Spleen (tissue), 11 donors: Measurements from ENCODE around the gene MPP2. TPM values are rescaled to one million over a fixed set of nuclear protein-coding genes. Genes with fewer than 3 reads are reported as not detected.
"Not testable (repeated sequence)": the region's sequence is repeated elsewhere in the genome, so short reads cannot be mapped to it uniquely, and the experiment has no call there.

Experiments used
- DNase-seq: peaks from one replicate; pipeline ENCODE4 v3.0.0-alpha.2; 2020
- H3K27ac ChIP-seq, 8 donors: fragments of 200-600 bp; sonication (generic) in 7 of 8; 1 replicate in 4 of 8; 2 replicates in 4 of 8; pipeline versions ENCODE4 v1.5.0 to v1.8.0; 2016 to 2021; ENCODE audit warnings: inconsistent platforms in 4 of 8, mild to moderate bottlenecking in 4 of 8, moderate library complexity in 1 of 8
- H3K27me3 ChIP-seq, 7 donors: fragments of 200-600 bp; sonication (generic) in 6 of 7; replicated peaks in 1 of 7; 1 replicate in 4 of 7; 2 replicates in 3 of 7; pipeline versions ENCODE4 v1.5.0 to v1.8.0; 2016 to 2021; ENCODE audit warnings: inconsistent platforms in 3 of 7, mild to moderate bottlenecking in 1 of 7
- H3K36me3 ChIP-seq, 6 donors: fragments of 200-600 bp; sonication (generic) in 5 of 6; 1 replicate in 4 of 6; 2 replicates in 2 of 6; pipeline versions ENCODE4 v1.5.0 to v1.8.0; 2016 to 2021; ENCODE audit warnings: inconsistent platforms in 2 of 6
- H3K4me1 ChIP-seq, 6 donors: fragments of 200-600 bp; sonication (generic) in 5 of 6; 1 replicate in 3 of 6; 2 replicates in 3 of 6; pipeline versions ENCODE4 v1.5.0 to v1.8.0; 2016 to 2021; ENCODE audit warnings: inconsistent platforms in 3 of 6
- H3K4me3 ChIP-seq, 8 donors: fragments of 200-600 bp; sonication (generic) in 7 of 8; 1 replicate in 4 of 8; 2 replicates in 4 of 8; pipeline versions ENCODE4 v1.5.0 to v1.8.0; 2016 to 2021; ENCODE audit warnings: inconsistent platforms in 4 of 8, mild to moderate bottlenecking in 4 of 8, moderate library complexity in 2 of 8
- H3K9me3 ChIP-seq, 8 donors: fragments of 200-600 bp; sonication (generic) in 7 of 8; 1 replicate in 4 of 8; 2 replicates in 4 of 8; pipeline versions ENCODE4 v1.5.0 to v1.8.0; 2016 to 2021; ENCODE audit warnings: inconsistent platforms in 4 of 8
- POLR2A ChIP-seq, 3 donors: fragments of 450-650 bp; IDR thresholded peaks; one replicate each; pipeline ENCODE4 v1.5.1; 2017; ENCODE audit warnings: antibody characterized with exemption in 3 of 3, mild to moderate bottlenecking in 1 of 3
- POLR2AphosphoS5 ChIP-seq, 3 donors: sonication (generic); formaldehyde crosslinking; IDR thresholded peaks; one replicate each; pipeline ENCODE4 v1.5.1; 2017; ENCODE audit warnings: antibody characterized with exemption in 3 of 3
- WGBS, 5 donors: extraction: QIAGEN DNeasy Blood & Tissue Kit in 3 of 5; methylation state at CpG; one replicate each; pipeline versions ENCODE4 v1.1.5 to v1.1.7; 2013 to 2018; 5-methylcytosine and 5-hydroxymethylcytosine counted together
- intact Hi-C: fragments of 100-400 bp; cut with DNase I; formaldehyde crosslinking; loops from one replicate; pipeline ENCODE4 v1.15.0; 2023; ENCODE audit warnings: low total_unique reads
- polyA plus RNA-seq, 3 donors: library from polyadenylated mRNA; stranded (reverse); fragments of 200-250 nt; gene quantifications; one replicate each; pipeline ENCODE4 v1.2.1, GENCODE V29; 2013
- total RNA-seq, 7 donors: library from RNA; depleted of rRNA in 3 of 7; stranded (reverse); fragments of >200 nt in 3 of 7; fragmentation: NEBNext Ultra II Directional in 4 of 7; extraction: Animal tissue kit (Norgen Biotek cat#: 25700) in 4 of 7; gene quantifications; one replicate each; pipeline versions ENCODE4 v1.1.0 to v1.2.1, GENCODE V29; 2016 to 2021
- TF ChIP-seq, protein P1 (sequence below), 11 experiments: fragments of 200-600 bp in 7 of 11; fragments of 450-650 bp in 4 of 11; sonication (generic) in 4 of 11; IDR thresholded peaks in 8 of 11; conservative IDR thresholded peaks in 3 of 11; 1 replicate in 7 of 11; 2 replicates in 4 of 11; pipeline versions ENCODE4 v1.4.0 to v1.8.0; 2016 to 2021; ENCODE audit warnings: antibody characterized with exemption in 11 of 11, inconsistent platforms in 4 of 11, mild to moderate bottlenecking in 1 of 11
- donor health status: healthy with polysubstance abuse.
- donor health status: DM: no; HTN: no; CAD: no; lungs with moderate emphysema.
- donor health status: DM: no; HTN: no; CAD: no.
- donor health status: Bipolar disorder and iron deficiency.
- donor health status: healthy.
- donor health status: DM: no; HTN: no; CAD: no.
- donor health status: DM: yes; HTN: yes; CAD: no.

MPP2 gene
- total and polyA plus RNA-seq, 10 donors = 0.13 to 2.4 (median 0.92) TPM

DNA sequence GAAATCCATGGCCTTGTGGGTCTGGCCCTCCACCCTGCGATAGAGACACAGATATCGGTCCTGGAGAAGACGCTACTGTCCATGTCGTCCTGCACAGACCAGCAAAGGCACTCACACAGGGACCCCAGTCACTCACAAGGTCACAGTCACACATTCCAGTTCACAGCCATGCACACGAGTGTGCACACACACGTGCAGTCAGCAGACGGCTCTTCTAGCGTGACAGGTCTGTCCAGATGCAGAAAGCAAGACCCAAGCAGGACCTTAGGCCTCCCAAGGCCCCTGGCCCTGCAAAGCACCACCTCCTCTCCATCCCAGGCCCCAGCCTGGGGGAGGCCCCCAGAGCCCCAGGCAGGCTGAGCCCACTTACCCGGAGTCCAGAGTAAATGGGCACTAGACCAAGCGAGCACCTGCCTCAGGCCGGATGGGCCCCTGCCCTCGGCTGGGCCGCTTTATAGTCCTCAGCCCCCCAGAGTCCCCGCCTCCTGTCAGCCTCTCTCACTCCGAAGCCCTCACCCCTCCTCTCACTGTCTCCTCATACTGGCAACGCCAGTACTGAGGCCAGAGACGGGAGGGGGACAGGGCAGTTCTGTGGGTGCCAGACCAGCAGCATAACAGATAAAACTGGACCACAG is 34.8 kb upstream of the MPP2 start, which contains the start of gene PPY:
Gene PPY (minus strand): TSS at position 426 of the 635 bp plus-strand sequence. CDS start 822 bp downstream, outside the sequence.
- Histone ChIP-seq H3K27me3 (peaks cover 0 to 36% (median 17%) of the 10 kb centered on the region in 7 donors), H3K4me3 (no peak within 1 kb of the TSS), H3K9me3 (no peaks in the 10 kb centered on the region), H3K36me3 (no peaks in the 10 kb centered on the region), H3K27ac (no peak within 1 kb of the TSS), H3K4me1 (peaks cover 5 to 19% (median 11%) of the 10 kb centered on the region in 6 donors)
- TF ChIP-seq POLR2AphosphoS5 (IDR thresholded peaks at IDR 0.05) (no peak), POLR2A (IDR thresholded peaks at IDR 0.05) (no peak)
- TF ChIP-seq, protein P1, sequence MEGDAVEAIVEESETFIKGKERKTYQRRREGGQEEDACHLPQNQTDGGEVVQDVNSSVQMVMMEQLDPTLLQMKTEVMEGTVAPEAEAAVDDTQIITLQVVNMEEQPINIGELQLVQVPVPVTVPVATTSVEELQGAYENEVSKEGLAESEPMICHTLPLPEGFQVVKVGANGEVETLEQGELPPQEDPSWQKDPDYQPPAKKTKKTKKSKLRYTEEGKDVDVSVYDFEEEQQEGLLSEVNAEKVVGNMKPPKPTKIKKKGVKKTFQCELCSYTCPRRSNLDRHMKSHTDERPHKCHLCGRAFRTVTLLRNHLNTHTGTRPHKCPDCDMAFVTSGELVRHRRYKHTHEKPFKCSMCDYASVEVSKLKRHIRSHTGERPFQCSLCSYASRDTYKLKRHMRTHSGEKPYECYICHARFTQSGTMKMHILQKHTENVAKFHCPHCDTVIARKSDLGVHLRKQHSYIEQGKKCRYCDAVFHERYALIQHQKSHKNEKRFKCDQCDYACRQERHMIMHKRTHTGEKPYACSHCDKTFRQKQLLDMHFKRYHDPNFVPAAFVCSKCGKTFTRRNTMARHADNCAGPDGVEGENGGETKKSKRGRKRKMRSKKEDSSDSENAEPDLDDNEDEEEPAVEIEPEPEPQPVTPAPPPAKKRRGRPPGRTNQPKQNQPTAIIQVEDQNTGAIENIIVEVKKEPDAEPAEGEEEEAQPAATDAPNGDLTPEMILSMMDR (IDR thresholded peaks at IDR 0.05 in 8 of 11, conservative IDR thresholded peaks at IDR 0.05 in 3 of 11) = no peak
- intact Hi-C loops = loop anchor here (10.0 kb wide), 1 partner anchor 223 kb away; no protein-coding TSS in a partner anchor
- no peak for DNase-seq
- WGBS, 5 donors = 87 to 94% (median 90%) methylated on average over 15 to 17 of the region's 17 CpGs

DNA sequence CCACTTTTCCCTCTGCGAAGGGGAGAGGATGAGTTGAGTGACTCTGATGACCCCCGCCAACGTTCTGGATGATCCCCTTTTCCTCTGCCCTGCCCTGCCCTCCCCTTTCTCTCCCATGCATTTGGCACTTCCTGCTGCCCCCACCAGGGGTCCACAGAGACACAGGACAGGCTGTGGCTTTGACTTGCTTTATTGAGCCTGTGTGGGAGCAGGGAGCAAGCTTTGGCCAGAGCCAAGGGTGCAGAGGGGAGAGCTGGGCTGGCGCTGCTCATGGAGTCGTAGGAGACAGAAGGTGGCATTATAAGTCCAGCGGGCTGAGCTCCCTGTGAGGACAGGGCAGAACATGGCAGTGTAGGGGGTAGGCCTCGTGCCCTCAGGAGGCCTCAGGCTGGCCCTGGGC is 33.3 kb upstream of the MPP2 start:
- intact Hi-C loops = loop anchor here (10.0 kb wide), 1 partner anchor 224 kb away; no protein-coding TSS in a partner anchor
- Histone ChIP-seq H3K27me3 (peaks cover 0 to 34% (median 17%) of the 10 kb centered on the region in 7 donors), H3K4me1 (peaks cover 5 to 19% (median 11%) of the 10 kb centered on the region in 6 donors), H3K36me3 (no peaks in the 10 kb centered on the region), H3K9me3 (no peaks in the 10 kb centered on the region), H3K27ac (no peak overlapping the region), H3K4me3 (no peak overlapping the region)
- TF ChIP-seq, protein P1 (IDR thresholded peaks at IDR 0.05 in 8 of 11, conservative IDR thresholded peaks at IDR 0.05 in 3 of 11) = peak in 8 of 11 experiments; percentile 8 to 47 (median 26)
- TF ChIP-seq POLR2A (IDR thresholded peaks at IDR 0.05) = no peak
- TF ChIP-seq POLR2AphosphoS5 (IDR thresholded peaks at IDR 0.05) = no peak
- 62 to 72% (median 69%) methylated on average over 7 of the region's 7 CpGs for WGBS, 5 donors
- no peak for DNase-seq

DNA sequence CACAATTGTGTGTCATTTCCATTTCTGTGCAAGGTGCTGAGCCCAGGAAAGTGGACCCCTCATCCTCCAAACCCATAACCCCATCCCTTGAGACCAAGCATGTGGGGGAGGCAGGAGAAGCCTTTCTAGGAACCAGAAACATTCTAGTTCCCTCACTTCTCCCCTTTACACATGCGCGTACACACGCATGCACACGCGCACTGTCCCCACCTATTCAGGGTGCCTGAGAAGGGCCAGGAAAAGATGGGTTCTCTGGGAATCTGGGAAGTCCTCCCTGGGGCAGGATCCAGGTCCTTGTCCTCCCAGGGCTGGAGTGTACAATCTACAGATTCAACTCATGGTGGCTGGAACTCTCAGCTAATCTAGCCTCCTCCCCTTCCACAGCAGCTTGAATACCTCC is 32.5 kb upstream of the MPP2 start:
- intact Hi-C loops = loop anchor here (10.0 kb wide), 1 partner anchor 225 kb away; no protein-coding TSS in a partner anchor
- Histone ChIP-seq H3K4me1 (peaks cover 5 to 19% (median 11%) of the 10 kb centered on the region in 6 donors), H3K27ac (no peak overlapping the region), H3K4me3 (no peak overlapping the region), H3K9me3 (no peaks in the 10 kb centered on the region), H3K27me3 (peaks cover 0 to 34% (median 17%) of the 10 kb centered on the region in 7 donors), H3K36me3 (no peaks in the 10 kb centered on the region)
- no peak for DNase-seq
- 94 to 100% (median 98%) methylated on average over 5 of the region's 5 CpGs for WGBS, 5 donors
- TF ChIP-seq POLR2A (IDR thresholded peaks at IDR 0.05) = no peak
- no peak for TF ChIP-seq POLR2AphosphoS5 (IDR thresholded peaks at IDR 0.05)
- TF ChIP-seq, protein P1 (IDR thresholded peaks at IDR 0.05 in 8 of 11, conservative IDR thresholded peaks at IDR 0.05 in 3 of 11) = no peak

DNA sequence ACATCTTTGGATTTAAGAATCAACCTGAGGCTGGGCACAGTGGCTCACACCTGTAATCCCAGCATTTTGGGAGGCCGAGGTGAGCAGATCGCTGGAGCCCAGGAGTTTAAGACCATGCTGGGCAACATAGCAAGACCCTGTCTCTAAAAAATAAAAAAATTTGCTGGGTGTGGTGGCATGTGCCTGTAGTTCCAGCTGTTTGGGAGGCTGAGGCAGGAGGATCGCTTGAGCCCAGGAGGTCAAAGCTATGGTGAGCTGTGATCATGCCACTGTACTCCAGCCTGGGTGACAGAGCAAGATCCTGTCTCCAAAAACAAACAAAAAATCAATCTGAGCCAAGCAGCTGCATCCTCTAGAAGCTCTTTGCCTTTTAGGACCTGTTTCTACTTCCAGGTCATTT is 32.1 kb upstream of the MPP2 start:
- DNase-seq, H3K27ac ChIP-seq, H3K4me3 ChIP-seq, H3K9me3 ChIP-seq, H3K36me3 ChIP-seq, intact Hi-C loops: not testable (repeated sequence)
- WGBS, 5 donors = 91 to 100% (median 98%) methylated on average over 3 of the region's 3 CpGs
- peaks cover 0 to 34% (median 17%) of the 10 kb centered on the region in 7 donors for H3K27me3 ChIP-seq
- H3K4me1 ChIP-seq = peaks cover 5 to 19% (median 11%) of the 10 kb centered on the region in 6 donors
